NCI-H1436 treated with DMSO at 0.1 percent for 48 hours (cell line): ENCODE results near the gene S100A5.
"Not testable (repeated sequence)": the region's sequence is repeated elsewhere in the genome, so short reads cannot be mapped to it uniquely, and the experiment has no call there.

Experiments
- DNase-seq: peaks from one replicate; lab custom pipeline; 2025; lab: John Stamatoyannopoulos, UW

S100A5 gene

DNA sequence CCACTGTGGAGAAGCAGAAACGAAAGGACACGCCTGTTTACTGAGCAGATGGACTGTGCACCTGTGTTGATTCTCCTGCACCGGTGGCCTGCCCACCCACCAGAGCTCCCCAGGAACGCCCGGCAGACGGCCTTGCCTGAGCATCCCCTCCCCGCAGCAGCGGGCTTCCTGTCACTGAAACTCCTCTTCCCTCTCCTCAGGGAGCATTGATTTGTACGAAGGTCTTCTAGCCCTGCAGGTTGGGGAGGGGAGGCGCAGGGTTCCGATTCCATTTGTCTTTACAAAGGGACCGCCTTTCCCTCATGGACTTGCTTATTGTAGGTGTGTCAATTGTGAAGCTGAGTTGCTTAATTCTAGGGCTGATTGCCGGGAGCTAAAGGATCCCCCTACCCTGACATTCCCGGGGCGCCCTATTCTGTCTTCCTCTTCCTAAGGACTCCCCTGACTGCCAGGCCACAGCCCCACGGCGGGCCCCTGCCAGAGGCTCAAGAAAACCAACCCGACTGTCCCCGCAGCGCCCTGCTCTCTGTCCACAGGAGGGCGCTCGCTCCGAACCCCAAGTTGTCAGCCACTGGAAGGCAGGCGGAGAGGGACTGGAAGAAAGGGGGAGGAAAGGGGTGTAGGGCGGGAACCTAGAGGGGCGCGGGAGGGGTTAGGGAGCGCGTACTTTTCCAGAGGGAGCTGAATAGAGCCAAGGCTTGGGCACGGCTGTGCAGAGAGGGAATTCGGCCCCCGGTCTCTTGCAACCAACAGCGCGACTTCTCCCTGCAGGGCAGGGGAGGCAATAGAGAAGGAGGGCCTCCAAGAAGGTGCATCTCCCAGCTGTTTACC lies 7.8 kb downstream of the S100A5 start:
- no peak for DNase-seq

DNA sequence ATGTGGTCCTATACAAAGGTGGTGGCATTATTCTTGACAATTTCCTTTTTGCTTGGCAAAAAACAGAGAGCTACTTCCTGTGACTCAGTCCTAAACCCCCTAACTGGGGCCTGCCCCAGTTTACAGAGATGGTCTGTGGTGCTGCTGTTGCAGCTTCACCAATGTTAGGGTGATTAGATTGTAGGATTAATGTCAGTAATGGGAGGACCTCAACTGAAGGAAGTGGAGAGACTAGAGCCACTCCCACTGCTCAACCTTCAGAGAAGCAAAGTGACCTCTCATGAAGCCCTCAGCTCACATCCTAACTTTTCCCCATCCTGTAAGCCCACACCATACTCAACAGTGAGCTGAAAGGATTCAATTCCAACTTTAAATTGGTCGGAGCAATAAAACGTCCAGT lies 8.6 kb downstream of the S100A5 start:
- no peak for DNase-seq

DNA sequence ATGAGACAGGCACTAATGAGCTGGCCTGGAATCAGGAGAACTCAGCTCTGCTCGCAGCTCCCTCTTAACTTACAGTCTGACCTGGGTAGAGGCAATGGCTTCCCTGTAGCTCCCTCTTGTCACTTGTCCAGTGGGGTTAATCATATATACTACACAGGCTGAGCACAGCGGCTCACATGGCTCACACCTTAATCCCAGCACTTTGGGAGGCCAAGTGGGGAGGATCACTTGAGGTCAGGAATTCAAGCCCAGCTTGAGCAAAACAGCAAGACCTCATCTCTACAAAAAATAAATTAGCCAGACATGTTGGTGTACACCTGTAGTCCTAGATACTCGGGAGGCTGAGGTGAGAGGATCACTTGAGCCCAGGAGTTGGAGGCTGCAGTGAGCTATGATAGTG lies 9.1 kb downstream of the S100A5 start:
- DNase-seq: no peak

DNA sequence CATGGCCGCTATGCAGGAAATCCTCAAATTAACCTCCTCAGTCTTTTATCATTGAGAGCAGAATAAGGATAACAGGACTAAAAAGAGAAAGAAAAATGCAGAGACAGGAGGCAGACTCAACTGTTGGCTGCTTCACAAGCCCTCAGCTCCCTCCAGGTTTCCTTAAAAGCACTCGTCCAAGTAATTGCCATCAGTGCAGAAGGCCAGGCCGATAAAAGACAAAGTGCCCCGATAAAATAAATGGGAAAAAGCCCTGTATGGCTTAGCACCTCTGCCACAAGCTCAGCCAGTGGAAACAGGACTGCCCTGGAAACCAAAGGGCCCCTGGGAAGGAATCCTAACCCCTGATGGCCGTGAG lies 13.1 kb downstream of the S100A5 start:
- DNase-seq: no peak

DNA sequence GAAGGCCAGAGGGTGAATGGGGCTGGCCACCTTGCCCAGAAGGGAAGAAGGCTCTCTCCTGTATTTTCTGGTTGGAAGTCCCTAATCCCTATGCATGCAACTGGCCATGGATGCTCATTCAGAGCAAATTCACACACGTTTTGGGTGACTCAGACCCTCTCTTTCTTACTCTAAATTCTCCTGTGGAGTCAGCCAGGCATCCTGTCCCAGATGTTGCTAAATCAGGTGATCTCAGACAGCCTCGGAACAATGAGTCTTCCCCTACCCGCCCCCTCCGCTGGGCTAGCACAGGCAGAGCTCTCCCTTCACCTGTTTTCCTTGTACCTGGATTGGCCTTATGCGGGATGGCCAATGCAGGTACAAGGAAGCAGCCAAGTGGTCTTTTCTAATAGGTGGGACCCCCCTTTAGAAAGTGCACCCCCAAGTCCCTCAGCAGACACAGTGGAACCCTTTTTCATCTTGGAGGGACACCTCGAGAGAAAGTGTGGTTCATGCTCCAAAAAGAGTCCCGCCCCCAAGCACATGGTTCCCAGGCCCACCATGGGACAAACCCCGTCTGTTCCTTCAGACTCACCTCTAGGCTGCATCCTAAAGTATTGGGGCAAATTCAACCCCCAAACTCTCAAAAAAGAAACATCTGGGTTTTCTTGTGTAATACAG lies 13.6 kb downstream of the S100A5 start:
- no peak for DNase-seq

DNA sequence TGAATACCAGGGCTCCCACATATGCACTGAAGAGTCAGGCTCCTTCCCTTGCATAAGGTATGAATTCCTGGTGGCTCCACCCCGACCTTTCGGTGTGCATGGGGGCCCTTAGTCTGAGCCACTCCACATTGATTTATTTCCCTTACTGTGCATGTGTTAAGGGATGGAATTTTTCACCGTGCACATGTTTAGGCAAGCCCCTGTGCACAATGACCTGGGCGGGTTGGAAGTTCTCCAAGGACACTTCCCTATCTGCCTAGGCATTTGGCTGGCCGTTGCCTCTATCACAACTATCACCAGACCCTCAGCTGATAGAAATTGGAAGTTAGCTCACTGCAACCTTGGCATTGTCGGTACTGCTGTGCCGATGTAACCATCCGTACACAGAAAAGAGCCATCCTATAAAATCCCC lies 14.6 kb downstream of the S100A5 start:
- no peak for DNase-seq

DNA sequence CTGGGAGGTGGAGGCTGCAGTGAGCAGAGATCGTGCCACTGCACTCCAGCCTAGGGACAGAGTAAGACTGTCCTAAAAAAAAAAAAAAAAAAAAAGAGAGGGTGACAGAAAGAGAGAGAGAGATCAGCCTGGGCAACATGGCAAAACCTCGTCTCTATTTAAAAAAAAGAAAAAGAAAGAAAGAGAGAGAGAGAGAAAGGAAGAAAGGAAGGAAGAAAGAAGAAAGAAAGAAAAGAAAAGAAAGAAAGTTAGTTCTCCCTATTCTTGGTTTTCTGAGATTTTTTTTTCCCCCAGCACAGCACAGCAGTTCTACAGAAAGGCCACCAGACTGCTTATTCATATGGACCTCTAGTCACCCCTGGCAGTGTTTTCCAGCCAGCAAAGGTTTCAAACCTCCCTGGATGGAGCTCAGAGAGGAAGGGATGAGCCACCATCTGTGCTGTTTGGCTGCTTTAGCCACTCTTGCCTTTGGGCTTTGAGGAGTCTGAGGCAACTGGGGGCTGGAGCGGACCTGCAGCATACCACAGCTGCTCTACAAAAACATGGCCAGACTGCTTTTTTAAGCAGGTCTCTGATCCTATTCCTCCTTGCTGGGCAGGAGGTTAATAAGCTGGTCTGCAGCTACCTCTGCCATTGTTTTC lies 15.5 kb downstream of the S100A5 start:
- DNase-seq: no peak

DNA sequence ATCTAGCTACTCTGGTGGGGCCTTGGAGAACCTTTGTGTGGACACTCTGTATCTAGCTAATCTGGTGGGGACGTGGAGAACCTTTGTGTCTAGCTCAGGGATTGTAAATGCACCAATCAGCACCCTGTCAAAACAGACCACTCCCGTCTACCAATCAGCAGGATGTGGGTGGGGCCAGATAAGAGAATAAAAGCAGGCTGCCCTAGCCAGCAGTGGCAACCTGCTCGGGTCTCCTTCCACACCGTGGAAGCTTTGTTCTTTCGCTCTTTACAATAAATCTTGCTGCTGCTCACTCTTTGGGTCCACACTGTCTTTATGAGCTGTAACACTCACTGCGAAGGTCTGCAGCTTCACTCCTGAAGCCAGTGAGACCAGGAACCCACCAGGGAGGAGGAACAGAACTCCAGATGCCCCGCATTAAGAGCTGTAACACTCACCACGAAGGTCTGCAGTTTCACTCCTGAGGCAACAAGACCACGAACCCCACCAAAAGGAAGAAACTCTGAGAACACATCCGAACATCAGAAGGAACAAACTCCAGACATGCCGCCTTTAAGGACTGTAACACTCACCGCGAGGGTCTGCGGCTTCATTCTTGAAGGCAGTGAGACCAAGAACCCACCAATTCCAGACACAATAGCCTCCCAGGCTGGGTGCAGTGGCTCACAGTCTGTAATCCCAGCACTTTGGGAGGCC lies 18.2 kb downstream of the S100A5 start:
- DNase-seq: not testable (repeated sequence)

DNA sequence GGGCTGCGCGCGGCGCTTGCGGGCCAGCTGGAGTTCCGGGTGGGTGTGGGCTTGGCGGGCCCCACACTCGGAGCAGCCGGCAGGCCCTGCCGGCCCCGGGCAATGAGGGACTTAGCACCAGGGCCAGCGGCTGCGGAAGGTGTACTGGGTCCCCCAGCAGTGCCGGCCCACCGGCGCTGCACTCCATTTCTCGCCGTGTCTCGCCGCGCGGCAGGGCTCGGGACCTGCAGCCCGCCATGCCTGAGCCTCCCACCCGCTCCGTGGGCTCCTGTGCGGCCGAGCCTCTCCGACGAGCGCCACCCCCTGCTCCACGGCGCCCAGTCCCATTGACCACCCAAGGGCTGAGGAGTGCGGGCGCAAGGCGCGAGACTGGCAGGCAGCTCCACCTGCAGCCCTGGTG lies 18.9 kb downstream of the S100A5 start:
- not testable (repeated sequence) for DNase-seq

DNA sequence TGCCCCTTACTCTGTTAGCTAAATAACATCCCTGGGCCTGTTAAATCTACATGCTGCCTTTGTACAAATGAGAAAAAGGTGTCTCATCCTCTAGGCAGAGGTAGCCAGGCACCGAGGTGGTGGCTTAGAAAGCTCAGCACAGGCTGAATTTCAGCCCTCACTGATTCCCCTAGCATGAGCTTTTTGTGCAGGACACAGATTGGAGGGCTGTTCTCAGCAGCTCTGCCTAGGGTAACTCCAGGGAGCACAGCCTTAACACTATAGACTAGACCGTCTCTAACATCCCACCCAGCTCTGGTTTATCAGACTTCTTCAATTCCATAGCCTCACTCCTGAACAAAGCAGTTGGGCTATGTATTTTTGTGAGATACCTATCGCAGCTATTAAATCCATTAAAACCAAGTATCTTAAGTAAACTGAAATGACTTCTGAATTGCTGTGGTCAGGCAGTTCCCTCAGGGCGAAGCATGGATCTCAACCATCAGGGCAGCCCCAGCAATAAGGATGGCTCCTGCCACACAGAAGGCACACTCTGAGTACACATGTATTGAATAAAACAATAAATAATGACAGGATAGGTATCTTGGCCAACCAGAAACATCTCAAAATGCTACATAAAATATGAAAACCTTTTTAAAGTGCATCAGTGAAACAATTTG lies 19.8 kb downstream of the S100A5 start:
- DNase-seq: no peak

DNA sequence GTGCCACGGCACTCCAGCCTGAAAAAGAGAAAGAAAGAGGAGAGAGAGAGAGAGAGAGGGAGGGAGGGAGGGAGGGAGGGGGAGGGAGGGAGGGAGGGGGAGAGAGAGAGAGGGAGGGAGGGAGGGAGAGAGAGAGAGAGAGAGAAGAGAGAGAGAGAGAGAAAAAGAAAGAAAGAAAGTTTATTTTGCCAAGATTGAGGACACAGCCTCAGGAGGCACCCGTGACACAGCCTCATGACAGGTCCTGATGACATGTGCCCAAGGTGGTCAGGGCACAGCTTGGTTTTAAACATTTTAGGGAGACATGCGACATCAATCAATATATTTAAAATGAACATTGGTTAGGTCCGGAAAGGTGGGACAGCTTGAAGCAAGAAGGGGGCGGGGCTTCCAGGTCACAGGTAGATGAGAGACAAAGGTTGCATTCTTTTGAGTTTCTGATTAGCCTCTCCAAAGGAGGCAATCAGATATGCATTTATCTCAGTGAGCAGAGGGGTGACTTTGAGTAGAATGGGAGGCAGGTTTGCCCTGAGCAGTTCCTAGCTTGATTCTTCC lies 20.5 kb downstream of the S100A5 start:
- not testable (repeated sequence) for DNase-seq

DNA sequence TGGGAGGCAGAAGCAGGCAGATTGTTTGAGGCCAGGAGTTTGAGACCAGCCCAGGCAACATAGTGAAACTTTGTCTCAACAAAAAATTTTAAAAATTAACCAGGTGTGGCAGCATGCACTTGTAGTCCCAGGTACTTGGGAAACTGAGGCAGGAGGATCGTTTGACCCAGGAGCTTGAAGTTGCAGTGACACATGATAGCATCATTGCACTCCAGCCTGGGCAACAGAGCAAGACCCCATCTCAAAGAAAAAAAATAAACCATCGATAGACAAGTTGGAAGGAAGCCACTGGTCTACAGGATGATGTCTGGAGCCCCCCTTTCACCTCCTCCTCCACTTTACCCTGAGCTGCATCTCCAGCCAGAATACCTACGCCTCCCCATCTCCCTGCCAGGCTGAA lies 21.5 kb downstream of the S100A5 start:
- DNase-seq: no peak

DNA sequence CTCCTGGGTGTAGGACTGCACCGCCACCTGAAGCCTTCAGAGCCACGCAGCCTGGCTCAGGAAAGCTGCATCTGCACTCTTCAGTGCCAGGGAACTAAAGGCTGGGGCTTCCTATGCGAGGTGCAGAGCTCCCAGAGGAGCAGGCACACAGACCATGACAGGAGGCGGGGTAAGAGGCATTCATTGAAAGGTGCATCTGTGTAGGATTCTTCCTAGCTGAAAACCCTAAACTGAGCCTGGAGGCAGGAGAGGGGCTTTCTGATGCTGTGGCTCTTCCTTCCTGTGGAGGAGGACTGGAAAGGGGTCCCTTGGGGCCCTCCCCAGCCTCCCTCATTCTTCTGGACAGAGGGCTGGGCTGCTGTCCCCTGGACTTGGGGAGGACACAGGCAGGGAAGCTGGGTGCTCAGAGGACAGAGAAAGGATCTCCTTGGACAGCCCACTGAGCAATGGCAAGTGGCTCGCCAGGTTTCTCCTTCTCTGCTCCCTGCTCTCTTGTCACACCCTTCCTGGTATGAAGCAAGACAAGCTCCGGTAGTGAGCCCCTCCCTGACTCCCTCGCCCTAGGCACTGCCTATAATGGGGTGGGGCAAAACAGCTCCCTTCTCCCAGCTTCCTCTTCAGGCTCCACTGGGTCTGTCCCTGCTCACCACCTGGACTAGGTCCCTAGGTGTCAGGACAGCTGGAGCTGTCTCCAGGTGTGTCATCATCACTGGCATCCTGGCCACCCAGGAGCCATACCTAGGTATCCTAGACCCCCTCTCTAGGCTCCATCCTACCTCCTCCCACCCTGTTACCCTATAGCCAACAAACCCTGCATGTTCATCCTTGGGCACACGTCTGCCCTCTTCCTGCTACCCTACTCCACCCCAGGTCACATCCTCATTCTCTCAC lies 25.0 kb downstream of the S100A5 start:
- DNase-seq: no peak

DNA sequence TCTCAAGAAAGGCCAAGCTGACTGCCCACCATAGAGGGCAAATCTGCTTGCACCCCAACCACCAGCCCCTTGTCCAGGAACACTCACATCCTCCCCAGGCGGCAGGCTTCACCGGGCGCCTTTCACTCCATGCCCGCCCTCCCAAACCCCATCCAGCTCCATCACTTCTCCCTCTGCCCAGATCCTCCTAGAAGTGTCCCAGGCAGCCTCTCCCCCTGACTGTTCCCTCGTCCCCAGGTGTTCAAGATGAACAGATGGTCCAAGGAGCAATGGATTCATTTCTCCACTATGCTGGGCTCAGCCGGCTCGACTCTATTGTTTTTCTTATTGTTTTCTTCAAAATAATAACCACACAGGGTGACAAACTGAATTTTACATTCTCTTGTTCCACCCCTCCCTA lies 27.1 kb downstream of the S100A5 start:
- no peak for DNase-seq

DNA sequence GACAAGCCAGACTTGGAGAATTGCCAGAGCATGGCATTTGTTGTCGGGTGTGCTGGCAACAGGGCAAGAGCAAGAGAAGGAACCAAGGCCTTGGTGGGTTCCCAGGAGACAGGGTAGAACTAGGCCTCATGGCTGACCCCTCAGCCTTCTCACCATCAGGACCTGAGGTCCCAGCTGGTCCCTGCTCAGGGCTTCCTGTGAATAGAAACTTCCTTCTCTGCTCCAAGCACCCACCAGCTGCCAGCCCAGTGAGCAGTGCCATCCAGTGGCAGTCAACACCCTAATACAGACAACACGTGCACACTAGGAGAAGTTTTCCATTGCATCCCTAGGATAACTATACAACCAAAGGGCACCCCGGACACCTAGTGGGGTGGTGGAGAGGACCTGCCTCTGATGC lies 27.7 kb downstream of the S100A5 start:
- no peak for DNase-seq

DNA sequence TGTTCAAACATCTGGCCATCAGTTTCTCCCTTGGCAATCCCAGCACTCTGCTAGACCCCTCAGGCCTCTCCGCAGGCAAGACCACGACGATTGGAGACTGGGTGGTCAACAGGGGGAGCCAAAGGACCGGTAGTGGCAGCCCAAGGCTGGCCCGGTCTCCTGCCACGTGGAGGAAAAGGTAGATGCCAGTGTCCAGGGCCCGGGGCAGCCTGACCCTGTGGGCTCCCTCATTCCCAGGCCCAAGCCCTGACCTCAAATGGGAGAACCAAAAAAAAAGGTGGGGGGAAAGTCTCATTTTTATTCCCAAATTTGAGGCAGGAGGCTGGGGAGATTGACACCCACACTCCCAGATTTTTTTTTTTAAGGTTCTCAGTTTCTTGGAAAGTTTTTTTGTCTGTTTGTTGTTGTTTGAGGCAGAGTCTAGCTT lies 29.7 kb downstream of the S100A5 start:
- no peak for DNase-seq

DNA sequence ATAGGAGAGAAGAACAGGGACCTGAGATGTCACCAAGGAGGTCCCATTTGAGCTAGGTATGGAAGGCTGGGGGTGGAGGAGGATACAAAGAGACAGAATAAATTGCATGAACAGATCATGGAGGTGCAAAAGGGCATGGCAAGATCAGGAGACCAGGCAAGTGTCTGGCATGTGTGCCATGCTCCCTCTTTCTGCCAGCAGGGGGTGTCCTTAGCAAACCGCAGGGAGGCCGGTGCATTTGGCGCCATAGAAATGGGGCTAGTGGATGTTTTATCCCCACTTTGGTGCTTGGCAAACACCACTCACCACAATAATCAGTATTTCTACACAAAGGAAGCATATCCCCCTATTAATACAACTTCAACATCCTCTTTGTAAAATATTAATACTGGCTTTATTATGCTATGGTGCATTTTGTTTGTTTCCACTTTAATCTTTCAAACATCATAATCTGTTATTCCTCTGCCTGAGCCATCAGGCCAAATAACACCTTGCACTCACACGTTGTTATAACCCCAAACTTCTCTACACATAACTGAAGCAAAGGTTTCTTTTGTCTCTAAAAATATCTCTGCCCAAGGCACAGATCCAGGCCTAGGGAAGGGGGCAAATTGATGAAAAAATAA lies 30.9 kb downstream of the S100A5 start:
- DNase-seq: no peak

DNA sequence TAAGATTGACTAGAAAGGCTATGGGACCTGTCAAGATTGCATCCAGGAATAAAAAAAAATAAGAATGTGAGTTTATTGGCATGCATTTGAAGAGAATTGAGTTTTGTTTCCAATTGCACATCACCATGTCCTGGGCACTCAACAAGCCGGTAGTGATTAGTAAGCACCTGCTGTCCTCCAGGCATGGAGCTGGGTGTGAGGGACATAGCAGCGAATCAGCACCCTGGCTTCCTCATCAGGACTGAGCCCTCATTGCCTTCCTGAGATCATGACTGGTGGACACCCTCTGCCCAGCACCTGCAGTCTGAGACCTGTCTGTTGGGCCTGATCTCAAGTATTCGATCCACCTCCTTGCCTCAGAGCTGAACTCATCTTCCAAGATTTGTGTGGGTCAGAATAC lies 31.7 kb downstream of the S100A5 start:
- no peak for DNase-seq

DNA sequence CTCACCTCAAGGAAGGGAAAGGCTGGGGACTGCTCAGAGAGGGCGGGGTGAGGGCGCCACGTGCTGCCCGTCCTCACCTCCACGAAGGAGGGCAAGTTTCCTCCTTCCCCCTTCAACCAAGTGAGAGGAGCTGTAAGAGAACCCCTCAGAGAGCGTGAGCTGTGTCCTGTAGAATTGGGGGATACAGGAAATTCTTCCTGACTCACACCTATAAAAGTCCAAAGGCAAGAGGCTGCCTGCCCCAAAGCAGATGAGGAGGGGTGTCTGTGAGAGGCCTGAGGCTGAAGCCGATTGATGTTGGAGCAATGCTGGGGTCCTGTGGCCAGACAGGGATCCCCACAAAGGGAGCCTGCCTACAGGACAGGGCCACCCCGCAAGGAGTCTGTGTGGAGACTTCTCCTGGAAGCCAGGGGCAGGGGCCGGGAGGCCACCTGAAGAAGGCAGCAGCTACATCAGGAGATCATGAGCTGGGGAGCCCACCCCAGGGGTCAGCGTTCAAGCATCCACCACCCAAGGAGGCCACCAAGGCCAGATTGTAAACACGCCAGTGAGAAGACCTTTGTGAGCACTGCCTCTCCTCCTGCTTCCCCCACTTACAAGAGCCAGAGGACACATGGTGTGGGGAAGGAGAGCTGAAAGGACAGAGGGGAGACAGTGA lies 32.7 kb downstream of the S100A5 start:
- no peak for DNase-seq
